DMS114 treated with DMSO at 0.1 percent for 48 hours (cell line): ENCODE measurements around the gene MORN2.

Experiments used
- DNase-seq: peaks from one replicate; lab custom pipeline; 2025; ENCODE audit not compliant: unreplicated experiment; lab: John Stamatoyannopoulos, UW

MORN2 gene

GRCh38 chr2:38889045-38889444 lies 13.3 kb downstream of the MORN2 start:
- DNase-seq: no peak

GRCh38 chr2:38889575-38889974 lies 13.8 kb downstream of the MORN2 start, which contains the start of gene ARHGEF33:
Gene ARHGEF33, plus strand, starts transcription at chr2:38889875. Its CDS starts 29,573 bp downstream, at chr2:38919448.
- DNase-seq: no peak

DNA sequence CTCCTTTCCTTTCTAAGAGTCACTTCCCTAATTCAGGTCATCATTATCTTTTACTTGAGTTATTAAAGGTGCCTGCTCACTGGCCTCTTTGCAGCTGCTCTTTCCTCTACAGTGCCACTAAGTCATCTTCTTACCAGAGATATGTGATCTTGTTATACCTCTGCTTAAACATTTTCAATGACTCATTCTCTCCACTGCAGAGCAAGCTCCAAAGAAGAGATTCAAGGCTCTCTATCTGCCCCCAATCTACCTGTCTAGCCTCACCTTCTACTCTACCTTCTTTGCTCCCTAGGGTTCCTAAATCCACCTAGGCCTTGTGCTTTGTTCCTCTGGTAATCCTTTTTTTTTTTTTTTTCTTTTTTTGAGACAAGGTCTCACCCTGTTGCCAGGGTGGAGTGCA lies 17.0 kb downstream of the MORN2 start:
- DNase-seq: no peak

DNA sequence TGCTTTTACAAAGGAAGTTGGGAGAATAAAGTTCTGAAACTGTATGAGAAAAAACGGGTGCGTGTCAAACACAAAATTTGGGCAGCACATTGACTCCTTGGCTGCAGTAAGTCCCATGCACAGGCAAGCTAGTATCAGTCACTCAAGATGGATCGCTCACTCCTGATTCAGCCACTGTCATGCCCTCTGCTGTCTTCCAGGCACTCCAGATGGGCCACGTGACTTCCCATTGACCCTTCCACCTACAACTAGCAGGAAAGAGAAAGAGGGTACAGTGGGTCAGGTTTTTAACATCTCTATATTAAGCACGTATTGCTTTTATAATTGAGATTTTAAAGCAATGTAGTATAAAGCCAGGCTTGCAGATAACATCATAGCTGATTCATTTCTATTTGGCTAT lies 22.5 kb downstream of the MORN2 start:
- DNase-seq: no peak

GRCh38 chr2:38900726-38901125 lies 24.9 kb downstream of the MORN2 start:
- no peak for DNase-seq

DNA sequence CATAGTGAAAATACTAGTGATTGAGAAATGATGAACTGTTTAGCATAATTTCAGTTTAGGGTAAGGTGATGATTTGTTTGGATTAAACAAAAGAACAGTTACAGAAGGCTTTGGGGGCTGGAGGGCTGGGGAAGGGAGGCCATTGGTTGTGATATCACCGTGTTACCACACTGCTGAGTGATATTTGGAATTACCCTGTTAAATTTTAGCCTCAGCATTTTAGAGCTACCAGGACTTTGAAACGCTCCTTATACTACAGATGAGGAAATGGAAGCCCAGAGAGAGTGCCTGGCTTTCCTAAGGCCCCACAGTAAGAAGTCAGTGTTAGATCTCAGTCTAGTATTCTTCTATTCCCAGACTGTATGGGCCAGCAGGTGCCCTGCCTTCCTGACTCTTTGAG lies 29.5 kb downstream of the MORN2 start:
- no peak for DNase-seq

GRCh38 chr2:38907242-38907641 lies 31.5 kb downstream of the MORN2 start:
- no peak for DNase-seq

DNA sequence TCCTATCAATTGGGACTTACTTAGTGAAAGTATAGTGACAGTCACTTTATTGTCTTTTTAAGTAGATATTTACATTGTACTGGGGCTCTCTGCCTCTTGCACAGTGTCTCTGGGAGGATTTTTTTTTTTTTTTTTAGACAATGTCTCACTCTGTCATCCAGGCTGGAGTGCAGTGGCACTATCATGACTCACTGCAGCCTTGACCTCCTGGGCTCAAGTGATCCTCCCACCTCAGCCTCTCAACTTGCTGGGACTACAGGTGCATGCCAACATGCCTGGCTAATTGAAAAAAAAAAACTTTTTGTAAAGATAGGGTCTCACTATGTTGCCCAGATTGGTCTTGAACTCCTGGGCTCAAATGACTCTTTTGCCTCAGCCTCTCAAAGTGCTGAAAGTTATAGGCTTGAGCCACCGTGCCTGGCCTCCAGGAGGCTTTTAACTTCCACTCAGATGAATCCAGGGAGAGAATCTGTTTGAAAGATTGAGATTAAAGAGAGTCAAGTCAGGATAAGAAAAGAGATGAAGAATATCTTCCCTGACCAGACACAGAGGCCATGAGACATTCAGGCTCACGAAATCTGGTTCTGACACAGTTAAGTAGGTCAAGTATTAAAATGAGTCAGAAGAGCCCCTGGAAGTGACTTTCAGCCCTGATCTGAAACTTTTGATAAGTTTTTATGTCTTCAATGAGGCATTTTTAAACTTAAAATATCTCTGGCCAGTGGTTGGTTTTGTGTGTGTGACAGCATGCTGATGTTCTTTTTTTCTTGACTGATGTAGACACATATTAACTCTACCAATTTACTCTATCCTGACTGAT lies 32.2 kb downstream of the MORN2 start:
- DNase-seq: no peak

GRCh38 chr2:38909872-38910271 lies 34.1 kb downstream of the MORN2 start:
- DNase-seq: no peak

GRCh38 chr2:38911191-38911590 lies 35.4 kb downstream of the MORN2 start:
- no peak for DNase-seq

DNA sequence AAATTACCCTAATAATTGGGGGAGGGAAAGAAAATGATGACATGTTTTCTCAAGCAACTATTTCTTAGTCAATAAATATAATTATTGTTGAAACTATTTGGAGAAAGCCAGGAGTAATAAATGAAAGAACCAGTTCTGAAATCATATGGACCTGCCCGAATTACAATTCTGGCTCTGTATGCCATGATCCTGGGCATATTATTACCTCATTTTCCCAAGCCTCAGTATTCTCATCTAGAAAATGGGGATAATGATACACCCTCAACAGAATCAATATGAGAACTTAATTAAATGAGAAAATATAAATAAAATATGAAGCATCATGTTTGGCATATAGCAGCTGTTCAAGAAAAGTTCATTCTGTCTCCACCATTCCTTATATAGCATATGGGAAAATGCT lies 36.8 kb downstream of the MORN2 start:
- no peak for DNase-seq

DNA sequence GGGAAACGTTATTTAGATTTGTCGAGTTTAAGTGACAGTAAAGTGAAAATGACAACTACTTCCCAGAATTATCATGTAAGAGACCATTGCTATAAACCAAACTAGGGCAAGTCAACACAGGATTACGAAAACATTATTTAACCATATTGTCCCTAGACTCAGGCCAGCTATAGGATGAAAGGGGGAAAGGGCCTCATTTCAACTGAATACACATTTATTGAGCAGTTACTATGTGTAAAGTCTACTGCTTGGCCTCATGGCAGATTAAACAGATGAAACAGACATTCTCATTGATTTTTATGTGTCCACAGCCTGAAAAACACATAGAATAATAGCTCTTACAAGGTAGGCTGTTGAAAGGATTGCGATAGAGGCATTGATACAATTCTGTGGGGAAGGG lies 46.6 kb downstream of the MORN2 start:
- no peak for DNase-seq

DNA sequence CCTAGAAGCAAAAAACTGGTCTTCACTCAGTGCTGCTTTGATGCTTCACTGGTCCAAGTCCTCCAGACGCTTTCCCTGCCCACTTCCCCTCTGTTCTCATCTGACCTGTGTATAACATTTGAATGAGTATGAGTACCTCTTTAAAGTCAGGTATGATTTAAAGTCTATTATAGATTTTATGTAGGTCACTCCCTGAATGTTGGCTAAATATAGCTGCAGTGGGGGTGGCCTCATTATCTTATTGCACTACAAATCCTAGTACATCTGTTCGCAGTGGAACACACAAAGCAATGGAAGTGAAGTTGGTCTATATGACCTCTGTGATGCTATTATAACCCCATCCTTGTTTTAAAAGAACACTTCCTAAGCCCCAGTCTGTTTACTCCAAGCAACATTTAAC lies 47.1 kb downstream of the MORN2 start:
- no peak for DNase-seq

DNA sequence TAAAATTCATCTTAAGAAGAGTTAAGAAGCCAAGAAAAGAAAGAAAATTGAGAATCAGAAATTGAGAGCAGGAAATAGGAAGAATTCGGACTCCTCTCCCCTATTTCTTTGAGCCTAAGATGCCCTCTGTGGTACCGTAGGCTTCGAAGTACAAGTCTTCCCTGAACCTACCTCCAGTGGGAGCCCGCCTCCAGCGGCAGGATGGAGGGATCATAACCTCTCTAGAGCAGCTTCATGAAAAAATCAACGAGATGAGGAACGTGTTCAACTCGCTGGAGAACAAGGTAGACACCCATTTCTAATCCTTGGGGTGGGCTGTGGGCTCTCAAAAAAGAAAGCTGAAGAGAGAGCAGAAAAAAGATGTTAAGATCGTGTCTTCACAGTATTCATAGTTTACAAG lies 50.2 kb downstream of the MORN2 start:
- no peak for DNase-seq

DNA sequence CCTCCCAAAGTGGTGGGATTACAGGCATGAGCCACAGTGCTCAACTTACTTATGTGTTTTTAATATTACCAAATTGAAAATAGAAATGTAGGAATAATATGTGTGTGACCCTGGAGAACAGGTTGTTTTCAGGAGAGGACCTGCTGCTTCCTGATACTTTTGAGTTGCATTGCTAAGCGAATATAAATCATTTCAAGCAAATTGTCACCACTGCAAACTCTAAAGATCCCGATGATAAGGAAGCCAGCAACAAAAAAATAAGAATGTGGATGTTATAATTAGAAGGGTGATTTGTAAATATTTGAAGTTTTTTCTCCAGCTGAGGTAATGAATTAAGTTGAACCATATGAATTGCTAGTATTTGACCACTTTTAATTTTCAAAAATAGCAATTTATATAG lies 54.8 kb downstream of the MORN2 start:
- DNase-seq: no peak
